ENCODE data around the gene SPTBN5.

Gene SPTBN5

GRCh38 chr15:41893422-41894250, at the start of gene SPTBN5:
TSS of gene SPTBN5 (minus strand) at chr15:41894053. CDS start at chr15:41893497, 556 bp downstream.
- DNase-seq, result no peak

GRCh38 chr15:41942886-41943285, 49.0 kb upstream of the SPTBN5 start:
- DNase-seq, result no peak

- DNase-seq, result no peak
These were observed 48.0 kb upstream of the SPTBN5 start for GRCh38 chr15:41941644-41942415.

- peak; percentile 50 to 52 for DNase-seq
These were observed 46.6 kb upstream of the SPTBN5 start for GRCh38 chr15:41940441-41940857.

GRCh38 chr15:41939986-41940385, 46.1 kb upstream of the SPTBN5 start:
- DNase-seq, result no peak

GRCh38 chr15:41937568-41937923, 43.7 kb upstream of the SPTBN5 start:
- no peak for DNase-seq

- peak; percentile 79 to 81 for DNase-seq
These were observed 43.1 kb upstream of the SPTBN5 start for GRCh38 chr15:41936649-41937567.

GRCh38 chr15:41936155-41936554, 42.3 kb upstream of the SPTBN5 start:
- DNase-seq, result no peak

- DNase-seq, result peak in 1 of 2 donors; percentile 14
These were observed 41.7 kb upstream of the SPTBN5 start for GRCh38 chr15:41935566-41936020.

GRCh38 chr15:41934843-41935242, 41.0 kb upstream of the SPTBN5 start:
- DNase-seq, result peak; percentile 78

GRCh38 chr15:41933771-41934170, 39.9 kb upstream of the SPTBN5 start:
- no peak for DNase-seq

GRCh38 chr15:41933326-41933725, 39.5 kb upstream of the SPTBN5 start:
- no peak for DNase-seq

GRCh38 chr15:41932511-41933289, 38.8 kb upstream of the SPTBN5 start:
- no peak for DNase-seq

GRCh38 chr15:41932101-41932500, 38.2 kb upstream of the SPTBN5 start:
- no peak for DNase-seq

GRCh38 chr15:41930867-41931222, 37.0 kb upstream of the SPTBN5 start:
- no peak for DNase-seq

GRCh38 chr15:41930221-41930866, 36.5 kb upstream of the SPTBN5 start:
- DNase-seq, result no peak

- DNase-seq, result no peak
These were observed 35.1 kb upstream of the SPTBN5 start for GRCh38 chr15:41928637-41929620.

GRCh38 chr15:41928100-41928499, 34.2 kb upstream of the SPTBN5 start:
- no peak for DNase-seq

GRCh38 chr15:41927536-41927935, 33.7 kb upstream of the SPTBN5 start:
- no peak for DNase-seq

Measured in activated CD4-positive, alpha-beta T cell treated with anti-CD3 and anti-CD28 coated beads for 4 hours (primary cell).